NCI-H1417 (cell line): ENCODE data around the gene NPL.

Source experiments
- DNase-seq, 3 experiments: peaks; one replicate each; lab custom pipeline; 2025; lab: John Stamatoyannopoulos, UW

Gene NPL

GRCh38 chr1:182789138-182790076, at the start of gene NPL:
TSS of gene NPL (plus strand) at chr1:182789773. CDS start at chr1:182794372, 4,599 bp downstream.
- peak; percentile 91 to 95 (median 91) for DNase-seq

GRCh38 chr1:182740120-182740519, 49.5 kb upstream of the NPL start:
- DNase-seq = peak; percentile 14 to 57 (median 30)

GRCh38 chr1:182742780-182743179, 46.8 kb upstream of the NPL start:
- no peak for DNase-seq

- DNase-seq = no peak
These were observed 37.2 kb upstream of the NPL start for GRCh38 chr1:182752077-182752988.

- DNase-seq = no peak
These were observed 35.5 kb upstream of the NPL start for GRCh38 chr1:182754087-182754486.

GRCh38 chr1:182754543-182755314, 34.8 kb upstream of the NPL start:
- peak in 1 of 3 experiments; percentile 56 for DNase-seq

GRCh38 chr1:182755632-182756031, 33.9 kb upstream of the NPL start:
- DNase-seq = no peak

GRCh38 chr1:182756423-182756822, 33.1 kb upstream of the NPL start:
- no peak for DNase-seq

- peak in 1 of 3 experiments; percentile 12 for DNase-seq
These were observed 27.9 kb upstream of the NPL start for GRCh38 chr1:182761396-182762395.

- DNase-seq = no peak
These were observed 27.0 kb upstream of the NPL start for GRCh38 chr1:182762536-182762935.

GRCh38 chr1:182764029-182764727, 25.4 kb upstream of the NPL start:
- DNase-seq = peak; percentile 58 to 85 (median 78)

GRCh38 chr1:182765391-182765790, 24.2 kb upstream of the NPL start:
- DNase-seq = no peak

GRCh38 chr1:182766050-182766449, 23.5 kb upstream of the NPL start:
- DNase-seq = no peak

- DNase-seq = no peak
These were observed 22.5 kb upstream of the NPL start for GRCh38 chr1:182766881-182767645.

- no peak for DNase-seq
These were observed 20.6 kb upstream of the NPL start for GRCh38 chr1:182768963-182769362.

- no peak for DNase-seq
These were observed 19.3 kb upstream of the NPL start for GRCh38 chr1:182770232-182770631.

GRCh38 chr1:182771187-182771984, 18.2 kb upstream of the NPL start:
- no peak for DNase-seq

GRCh38 chr1:182777386-182777785, 12.2 kb upstream of the NPL start:
- DNase-seq = no peak
